WTC11 (cell line): Measurements from ENCODE around the gene PRR35. TPM values are rescaled to one million over a fixed set of nuclear protein-coding genes. Genes with fewer than 3 reads are reported as not detected.

ENCODE experiments used
- ATAC-seq: fragments of 200-7000 bp; cut with Tn5 transposase; 2 replicates; pipeline ENCODE4 v1.10.0; 2021; ENCODE audit warnings: mild to moderate bottlenecking, moderate library complexity
- CTCF ChIA-PET: fragments of 300-600 bp; sonication (Branson Sonifier 250); formaldehyde crosslinking; loops from one replicate; lab custom pipeline; 2021; ENCODE audit warnings: antibody characterized with exemption; lab: Charles Lee
- POLR2A ChIA-PET: fragments of 350-600 bp; sonication (Branson Sonifier 250); formaldehyde crosslinking; loops from one replicate; lab custom pipeline; 2021; ENCODE audit warnings: antibody characterized with exemption; lab: Charles Lee
- DNase-seq: peaks from one replicate; pipeline ENCODE4 v3.0.0; 2021; ENCODE audit warnings: low spot score
- H3K27ac Mint-ChIP-seq: 2 replicates; pipeline ENCODE4 v1.8.0; 2021; ENCODE audit warnings: mixed read lengths
- H3K27me3 Mint-ChIP-seq: 2 replicates; pipeline ENCODE4 v1.8.0; 2021; ENCODE audit warnings: low read depth, mild to moderate bottlenecking, moderate library complexity, mixed read lengths
- H3K36me3 Mint-ChIP-seq: 2 replicates; pipeline ENCODE4 v1.8.0; 2021; ENCODE audit warnings: mixed read lengths
- H3K4me1 Mint-ChIP-seq: 2 replicates; pipeline ENCODE4 v1.8.0; 2022; ENCODE audit warnings: mixed read lengths
- H3K4me3 Mint-ChIP-seq: 2 replicates; pipeline ENCODE4 v1.8.0; 2021; ENCODE audit warnings: mild to moderate bottlenecking, moderate library complexity, mixed read lengths
- H3K9me3 Mint-ChIP-seq: 2 replicates; pipeline ENCODE4 v1.8.0; 2021; ENCODE audit warnings: mixed read lengths
- CTCF ChIP-seq: fragments of 200-600 bp; IDR thresholded peaks from 2 replicates; pipeline ENCODE4 v1.8.0; 2022; ENCODE audit warnings: antibody characterized with exemption
- ELF4 ChIP-seq: sonication (generic); formaldehyde crosslinking; IDR thresholded peaks from 2 replicates; pipeline ENCODE4 v1.8.1; 2022; ENCODE audit warnings: low read depth, mild to moderate bottlenecking, moderate library complexity, missing genetic modification reagents
- ESRRA ChIP-seq: sonication (generic); formaldehyde crosslinking; IDR thresholded peaks from 2 replicates; pipeline ENCODE4 v1.8.1; 2022; ENCODE audit warnings: mild to moderate bottlenecking, missing genetic modification reagents, borderline replicate concordance
- ETV6 ChIP-seq: sonication (generic); formaldehyde crosslinking; IDR thresholded peaks from 2 replicates; pipeline ENCODE4 v1.8.1; 2022; ENCODE audit warnings: mild to moderate bottlenecking, missing genetic modification reagents
- GABPB1 ChIP-seq: sonication (generic); formaldehyde crosslinking; IDR thresholded peaks from 2 replicates; pipeline ENCODE4 v1.8.1; 2023; ENCODE audit warnings: mild to moderate bottlenecking, missing genetic modification reagents
- GRHL2 ChIP-seq: fragments of 250-450 bp; sonication (Bioruptor Pico); IDR thresholded peaks from 2 replicates; pipeline ENCODE4 v1.8.0; 2022; ENCODE audit warnings: mild to moderate bottlenecking, moderate library complexity; ENCODE audit not compliant: insufficient replicate concordance, severe bottlenecking
- JAZF1 ChIP-seq: fragments of 250-450 bp; sonication (Bioruptor Pico); IDR thresholded peaks from 2 replicates; pipeline ENCODE4 v1.9.0; 2021; ENCODE audit warnings: moderate library complexity, mild to moderate bottlenecking, inconsistent platforms
- MLX ChIP-seq: sonication (generic); formaldehyde crosslinking; IDR thresholded peaks from 2 replicates; pipeline ENCODE4 v1.8.1; 2023; ENCODE audit warnings: mild to moderate bottlenecking, missing genetic modification reagents, moderate library complexity
- NFYB ChIP-seq: sonication (generic); formaldehyde crosslinking; conservative IDR thresholded peaks from 2 replicates; pipeline ENCODE4 v1.8.0; 2022; ENCODE audit warnings: low read depth, missing genetic modification reagents
- NR1H2 ChIP-seq: sonication (generic); formaldehyde crosslinking; IDR thresholded peaks from 2 replicates; pipeline ENCODE4 v1.9.0; 2021; ENCODE audit warnings: mild to moderate bottlenecking, moderate library complexity, missing genetic modification reagents
- NR3C1 ChIP-seq: sonication (generic); formaldehyde crosslinking; conservative IDR thresholded peaks from 2 replicates; pipeline ENCODE4 v1.8.1; 2023; ENCODE audit warnings: low read depth, mild to moderate bottlenecking, missing genetic modification reagents
- PRRX2 ChIP-seq: fragments of 250-450 bp; sonication (Bioruptor Pico); IDR thresholded peaks from 2 replicates; pipeline ENCODE4 v1.8.0; 2021; ENCODE audit warnings: mild to moderate bottlenecking
- SOX15 ChIP-seq: fragments of 250-450 bp; sonication (Bioruptor Pico); IDR thresholded peaks from 2 replicates; pipeline ENCODE4 v1.9.0; 2021; ENCODE audit warnings: mild to moderate bottlenecking
- TCF7 ChIP-seq: sonication (generic); formaldehyde crosslinking; IDR thresholded peaks from 2 replicates; pipeline ENCODE4 v1.8.0; 2022; ENCODE audit warnings: mild to moderate bottlenecking, low read depth, missing genetic modification reagents, moderate library complexity
- TEAD4 ChIP-seq: sonication (generic); formaldehyde crosslinking; IDR thresholded peaks from 2 replicates; pipeline ENCODE4 v1.8.0; 2022; ENCODE audit warnings: mild to moderate bottlenecking, missing genetic modification reagents
- TP53 ChIP-seq: sonication (generic); formaldehyde crosslinking; IDR thresholded peaks from 2 replicates; pipeline ENCODE4 v1.8.1; 2023; ENCODE audit warnings: mild to moderate bottlenecking, missing genetic modification reagents
- ZNF219 ChIP-seq: sonication (generic); formaldehyde crosslinking; IDR thresholded peaks from 2 replicates; pipeline ENCODE4 v1.8.0; 2023; ENCODE audit warnings: missing genetic modification reagents, mild to moderate bottlenecking, borderline replicate concordance
- ZNF396 ChIP-seq: fragments of 250-450 bp; sonication (Bioruptor Pico); IDR thresholded peaks from 2 replicates; pipeline ENCODE4 v1.8.0; 2021; ENCODE audit warnings: mild to moderate bottlenecking, moderate library complexity, borderline replicate concordance
- ZNF416 ChIP-seq: fragments of 250-450 bp; sonication (Bioruptor Pico); IDR thresholded peaks from 2 replicates; pipeline ENCODE4 v1.9.0; 2021; ENCODE audit warnings: mild to moderate bottlenecking, inconsistent platforms
- ZNF512 ChIP-seq: sonication (generic); formaldehyde crosslinking; IDR thresholded peaks from 2 replicates; pipeline ENCODE4 v1.8.1; 2022; ENCODE audit warnings: missing genetic modification reagents, borderline replicate concordance
- total RNA-seq: library from RNA; stranded (reverse); gene quantifications from 3 replicates; pipeline ENCODE4 v1.2.3, GENCODE V29; 2021
- TF ChIP-seq, protein P1 (sequence below): fragments of 250-450 bp; sonication (Bioruptor Pico); IDR thresholded peaks from 2 replicates; pipeline ENCODE4 v1.9.0; 2021; ENCODE audit warnings: mild to moderate bottlenecking
- TF ChIP-seq, protein P2 (sequence below): fragments of 250-450 bp; sonication (Bioruptor Pico); IDR thresholded peaks from 2 replicates; pipeline ENCODE4 v1.8.0; 2021; ENCODE audit warnings: mild to moderate bottlenecking

Gene PRR35
- total RNA-seq, 1 experiment from 2014 or later, result 0.72 TPM

DNA sequence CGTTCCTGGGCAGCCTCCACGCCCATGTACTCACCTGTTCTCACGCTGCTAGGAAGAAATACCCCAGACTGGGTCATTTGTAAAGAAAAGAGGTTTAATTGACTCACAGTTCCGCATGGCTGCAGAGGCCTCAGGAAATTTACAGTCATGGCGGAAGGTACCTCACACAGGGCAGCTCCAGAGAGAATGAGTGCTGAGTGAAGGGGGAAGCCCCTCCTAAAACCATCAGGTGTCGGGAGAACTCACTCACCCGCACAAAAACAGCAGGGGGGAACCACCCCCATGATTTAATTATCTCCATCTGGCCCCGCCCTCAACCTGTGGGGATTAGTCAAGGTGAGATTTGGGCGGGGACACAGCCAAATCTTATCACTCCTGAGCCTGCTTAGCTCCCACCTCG, 47.8 kb downstream of the PRR35 start:
- CTCF ChIA-PET, result interaction anchor here (0.7 to 1.7 kb wide), 4 partner anchors 15 to 234 kb away, joined by 3 to 6 read pairs (median 4); no protein-coding TSS in a partner anchor
- peaks cover 12% of the 10 kb centered on the region for H3K9me3 Mint-ChIP-seq
- no peak for TF ChIP-seq TEAD4
- no peak for TF ChIP-seq ZNF512 (CRISPR knock-in tag)
- no peak for TF ChIP-seq NFYB (CRISPR knock-in tag)
- TF ChIP-seq, protein P1, sequence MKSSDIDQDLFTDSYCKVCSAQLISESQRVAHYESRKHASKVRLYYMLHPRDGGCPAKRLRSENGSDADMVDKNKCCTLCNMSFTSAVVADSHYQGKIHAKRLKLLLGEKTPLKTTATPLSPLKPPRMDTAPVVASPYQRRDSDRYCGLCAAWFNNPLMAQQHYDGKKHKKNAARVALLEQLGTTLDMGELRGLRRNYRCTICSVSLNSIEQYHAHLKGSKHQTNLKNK (CRISPR knock-in tag), result no peak
- TF ChIP-seq SOX15 (CRISPR knock-in tag), result no peak
- no peak for TF ChIP-seq ZNF396 (CRISPR knock-in tag)
- no peak for TF ChIP-seq NR1H2 (CRISPR knock-in tag)
- no peak for TF ChIP-seq CTCF
- no peak for TF ChIP-seq PRRX2 (CRISPR knock-in tag)
- TF ChIP-seq ESRRA (CRISPR knock-in tag), result no peak
- TF ChIP-seq TP53 (CRISPR knock-in tag), result no peak
- TF ChIP-seq, all 79 proteins: peak for 0
- peaks cover 17% of the 10 kb centered on the region for H3K36me3 Mint-ChIP-seq
- DNase-seq (no peak), ATAC-seq (no peak)
- POLR2A ChIA-PET, result no interaction called here
- peaks cover 8% of the 10 kb centered on the region for H3K4me1 Mint-ChIP-seq
- H3K4me3 Mint-ChIP-seq, result no peak overlapping the region
- H3K27me3 Mint-ChIP-seq, result no peaks in the 10 kb centered on the region
- peak overlapping the region; percentile 85 for H3K27ac Mint-ChIP-seq

DNA sequence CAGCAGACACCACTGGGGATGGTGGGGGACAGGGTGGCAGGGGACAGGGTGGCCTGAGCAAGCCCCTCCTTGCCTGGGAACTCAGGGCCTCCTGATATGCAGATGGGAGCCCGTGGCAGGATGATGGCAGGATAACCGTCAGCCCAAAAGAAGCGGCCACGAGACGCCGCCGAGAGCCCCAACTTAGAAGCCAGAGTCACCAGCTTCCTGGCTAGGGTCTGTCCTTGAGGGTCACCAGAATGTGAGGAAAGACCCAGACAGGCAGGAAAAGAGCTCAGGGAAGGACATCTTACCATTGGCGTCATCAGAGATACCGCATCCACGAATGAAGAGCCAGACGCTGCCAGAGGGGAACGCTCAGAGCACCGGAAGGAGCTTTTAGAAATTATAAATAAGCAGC, 49.1 kb downstream of the PRR35 start:
- DNase-seq, result no peak
- peaks cover 22% of the 10 kb centered on the region for H3K36me3 Mint-ChIP-seq
- H3K27me3 Mint-ChIP-seq, result no peaks in the 10 kb centered on the region
- H3K4me3 Mint-ChIP-seq, result no peak overlapping the region
- ChIA-PET POLR2A (interaction anchor here (1.0 kb wide), 1 partner anchor 8 kb away, joined by 3 read pairs; no protein-coding TSS in a partner anchor), CTCF (interaction anchor here (0.7 to 2.7 kb wide), 9 partner anchors 9 to 142 kb away, joined by 3 to 17 read pairs (median 5); no protein-coding TSS in a partner anchor)
- peaks cover 11% of the 10 kb centered on the region for H3K9me3 Mint-ChIP-seq
- ATAC-seq, result no peak
- no peak for TF ChIP-seq MLX
- no peak for TF ChIP-seq ZNF416
- no peak for TF ChIP-seq GRHL2 (CRISPR knock-in tag)
- no peak for TF ChIP-seq ZNF219
- no peak for TF ChIP-seq GABPB1 (CRISPR knock-in tag)
- TF ChIP-seq JAZF1 (CRISPR knock-in tag), result no peak
- TF ChIP-seq ETV6 (CRISPR knock-in tag), result no peak
- no peak for TF ChIP-seq ELF4 (CRISPR knock-in tag)
- TF ChIP-seq TCF7, result no peak
- TF ChIP-seq, protein P2, sequence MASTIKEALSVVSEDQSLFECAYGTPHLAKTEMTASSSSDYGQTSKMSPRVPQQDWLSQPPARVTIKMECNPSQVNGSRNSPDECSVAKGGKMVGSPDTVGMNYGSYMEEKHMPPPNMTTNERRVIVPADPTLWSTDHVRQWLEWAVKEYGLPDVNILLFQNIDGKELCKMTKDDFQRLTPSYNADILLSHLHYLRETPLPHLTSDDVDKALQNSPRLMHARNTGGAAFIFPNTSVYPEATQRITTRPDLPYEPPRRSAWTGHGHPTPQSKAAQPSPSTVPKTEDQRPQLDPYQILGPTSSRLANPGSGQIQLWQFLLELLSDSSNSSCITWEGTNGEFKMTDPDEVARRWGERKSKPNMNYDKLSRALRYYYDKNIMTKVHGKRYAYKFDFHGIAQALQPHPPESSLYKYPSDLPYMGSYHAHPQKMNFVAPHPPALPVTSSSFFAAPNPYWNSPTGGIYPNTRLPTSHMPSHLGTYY (CRISPR knock-in tag), result no peak
- no peak for TF ChIP-seq NR3C1
- H3K27ac Mint-ChIP-seq, result no peak overlapping the region
- H3K4me1 Mint-ChIP-seq, result peaks cover 8% of the 10 kb centered on the region
